Calu3 (cell line): ENCODE measurements around the gene VPS41. TPM values are rescaled to one million over a fixed set of nuclear protein-coding genes. Genes with fewer than 3 reads are reported as not detected.

Source experiments
- BruUV-seq: library from RNA; stranded (reverse); fragments of 400-500 nt; replicated peaks from 2 replicates; lab custom pipeline; 2021; lab: Mats Ljungman, UMichigan
- CTCF ChIA-PET: fragments of 300-600 bp; sonication (Branson Sonifier 250); formaldehyde crosslinking; loops from one replicate; lab custom pipeline; 2022; ENCODE audit warnings: antibody characterized with exemption; lab: Charles Lee
- DNase-seq: peaks from one replicate; pipeline ENCODE4 v3.0.0; 2022
- H3K27ac Mint-ChIP-seq: one replicate; pipeline ENCODE4 v1.8.0; 2022; ENCODE audit warnings: mixed read lengths; ENCODE audit not compliant: unreplicated experiment
- H3K27me3 Mint-ChIP-seq: one replicate; pipeline ENCODE4 v1.8.0; 2022; ENCODE audit warnings: mixed read lengths; ENCODE audit not compliant: unreplicated experiment
- H3K36me3 Mint-ChIP-seq: one replicate; pipeline ENCODE4 v1.8.0; 2022; ENCODE audit warnings: mild to moderate bottlenecking, moderate library complexity, mixed read lengths; ENCODE audit not compliant: insufficient read depth, unreplicated experiment
- H3K4me1 Mint-ChIP-seq: one replicate; pipeline ENCODE4 v1.8.0; 2022; ENCODE audit warnings: mild to moderate bottlenecking, low read depth, mixed read lengths; ENCODE audit not compliant: unreplicated experiment
- H3K4me3 Mint-ChIP-seq: one replicate; pipeline ENCODE4 v1.8.0; 2022; ENCODE audit warnings: mild to moderate bottlenecking, low read depth, moderate library complexity, mixed read lengths; ENCODE audit not compliant: unreplicated experiment
- H3K9me3 Mint-ChIP-seq: one replicate; pipeline ENCODE4 v1.8.0; 2022; ENCODE audit warnings: low read depth, mixed read lengths; ENCODE audit not compliant: unreplicated experiment
- intact Hi-C: fragments of 100-400 bp; cut with micrococcal nuclease; formaldehyde crosslinking; loops from one replicate; pipeline ENCODE4 v1.10.0; 2022; ENCODE audit not compliant: unreplicated experiment
- total RNA-seq: library from RNA; stranded (reverse); gene quantifications from 2 replicates; pipeline ENCODE4 v1.2.3, GENCODE V29; 2022
- TF ChIP-seq, protein P1 (sequence below): fragments of 200-600 bp; IDR thresholded peaks from one replicate; pipeline ENCODE4 v1.8.0; 2022; ENCODE audit warnings: antibody characterized with exemption; ENCODE audit not compliant: unreplicated experiment

The VPS41 gene
- total RNA-seq, 1 experiment from 2014 or later, result 292 TPM

DNA sequence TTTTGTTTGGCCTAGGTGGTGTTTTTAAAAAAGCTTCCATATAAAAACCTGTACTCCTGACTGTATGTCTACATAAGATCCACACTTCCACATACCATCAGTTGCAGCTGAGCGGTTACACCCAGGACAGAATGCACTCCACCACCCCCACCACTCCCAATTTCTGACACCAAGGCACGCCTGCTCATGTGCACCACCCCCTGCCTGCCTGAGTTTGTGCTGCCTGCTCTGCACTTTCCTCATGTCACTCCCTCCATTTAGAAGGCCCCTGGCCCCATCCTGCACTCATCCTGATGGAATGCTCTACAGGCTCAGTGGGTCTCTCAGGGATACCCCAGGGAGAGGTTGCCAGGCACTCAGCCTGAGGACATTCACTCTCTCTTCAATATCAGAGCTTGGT, 6.5 kb downstream of the VPS41 start:
- intact Hi-C loops, result no loop called here
- Mint-ChIP-seq H3K4me1 (peaks cover 62% of the 10 kb centered on the region), H3K36me3 (peaks cover 11% of the 10 kb centered on the region), H3K9me3 (no peaks in the 10 kb centered on the region), H3K27me3 (no peaks in the 10 kb centered on the region), H3K27ac (peak overlapping the region; percentile 37), H3K4me3 (no peak overlapping the region)
- DNase-seq, result no peak
- BruUV-seq, result no TSS peak
- CTCF ChIA-PET, result interaction anchor here (1.2 to 1.3 kb wide), 2 partner anchors 19 to 74 kb away, joined by 3 to 4 read pairs; no protein-coding TSS in a partner anchor
- TF ChIP-seq, protein P1, sequence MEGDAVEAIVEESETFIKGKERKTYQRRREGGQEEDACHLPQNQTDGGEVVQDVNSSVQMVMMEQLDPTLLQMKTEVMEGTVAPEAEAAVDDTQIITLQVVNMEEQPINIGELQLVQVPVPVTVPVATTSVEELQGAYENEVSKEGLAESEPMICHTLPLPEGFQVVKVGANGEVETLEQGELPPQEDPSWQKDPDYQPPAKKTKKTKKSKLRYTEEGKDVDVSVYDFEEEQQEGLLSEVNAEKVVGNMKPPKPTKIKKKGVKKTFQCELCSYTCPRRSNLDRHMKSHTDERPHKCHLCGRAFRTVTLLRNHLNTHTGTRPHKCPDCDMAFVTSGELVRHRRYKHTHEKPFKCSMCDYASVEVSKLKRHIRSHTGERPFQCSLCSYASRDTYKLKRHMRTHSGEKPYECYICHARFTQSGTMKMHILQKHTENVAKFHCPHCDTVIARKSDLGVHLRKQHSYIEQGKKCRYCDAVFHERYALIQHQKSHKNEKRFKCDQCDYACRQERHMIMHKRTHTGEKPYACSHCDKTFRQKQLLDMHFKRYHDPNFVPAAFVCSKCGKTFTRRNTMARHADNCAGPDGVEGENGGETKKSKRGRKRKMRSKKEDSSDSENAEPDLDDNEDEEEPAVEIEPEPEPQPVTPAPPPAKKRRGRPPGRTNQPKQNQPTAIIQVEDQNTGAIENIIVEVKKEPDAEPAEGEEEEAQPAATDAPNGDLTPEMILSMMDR, result no peak

DNA sequence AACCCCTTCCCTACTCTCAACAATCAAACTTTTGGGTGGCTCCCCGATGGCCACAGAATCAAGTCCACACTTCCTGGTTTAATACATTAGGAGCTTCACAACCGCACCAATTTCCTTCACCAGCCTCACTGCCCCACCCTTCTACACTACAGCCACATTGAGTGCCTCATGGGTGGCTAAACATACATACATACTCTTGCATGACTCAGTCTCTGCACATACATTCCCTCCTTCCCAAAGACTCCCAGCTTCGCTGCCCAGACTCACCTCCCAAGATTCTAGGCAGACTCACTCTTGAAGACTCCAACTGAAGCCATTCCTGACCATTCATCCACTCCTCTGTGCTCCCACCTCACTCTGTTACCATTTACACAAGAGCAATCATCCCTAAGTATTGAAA, 15.9 kb downstream of the VPS41 start:
- H3K4me1 Mint-ChIP-seq, result peaks cover 18% of the 10 kb centered on the region
- H3K36me3 Mint-ChIP-seq, result peaks cover 27% of the 10 kb centered on the region
- H3K9me3 Mint-ChIP-seq, result peaks cover 3% of the 10 kb centered on the region
- DNase-seq, result peak; percentile 35
- intact Hi-C loops, result no loop called here
- H3K4me3 Mint-ChIP-seq, result no peak overlapping the region
- TF ChIP-seq, protein P1, result no peak
- no peaks in the 10 kb centered on the region for H3K27me3 Mint-ChIP-seq
- H3K27ac Mint-ChIP-seq, result peak overlapping the region; percentile 18
- BruUV-seq, result no TSS peak
- CTCF ChIA-PET, result no interaction called here

DNA sequence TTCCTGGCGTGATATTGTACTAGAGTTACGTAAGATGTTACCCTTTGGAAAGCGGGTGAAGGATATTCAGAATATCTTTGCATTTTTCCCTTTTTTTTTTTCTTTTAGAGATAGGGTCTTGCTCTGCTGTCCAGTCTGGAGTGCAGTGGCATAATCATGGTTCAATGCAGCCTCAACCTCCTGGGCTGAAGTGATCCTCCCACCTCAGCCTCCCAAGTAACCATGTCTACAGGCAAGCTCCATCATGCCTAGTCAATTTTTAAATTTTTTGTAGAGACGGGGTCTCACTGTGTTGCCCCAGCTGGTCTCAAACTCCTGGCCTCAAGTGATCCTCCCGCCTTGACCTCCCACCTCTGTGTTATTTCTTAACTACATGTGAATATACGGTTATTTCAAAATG, 18.4 kb downstream of the VPS41 start:
- no peaks in the 10 kb centered on the region for H3K27me3 Mint-ChIP-seq
- CTCF ChIA-PET, result no interaction called here
- peaks cover 6% of the 10 kb centered on the region for H3K9me3 Mint-ChIP-seq
- no peak overlapping the region for H3K4me3 Mint-ChIP-seq
- TF ChIP-seq, protein P1, result no peak
- H3K36me3 Mint-ChIP-seq, result peaks cover 13% of the 10 kb centered on the region
- no peak for DNase-seq
- BruUV-seq, result no TSS peak
- intact Hi-C loops, result no loop called here
- no peak overlapping the region for H3K27ac Mint-ChIP-seq
- H3K4me1 Mint-ChIP-seq, result peaks cover 43% of the 10 kb centered on the region

DNA sequence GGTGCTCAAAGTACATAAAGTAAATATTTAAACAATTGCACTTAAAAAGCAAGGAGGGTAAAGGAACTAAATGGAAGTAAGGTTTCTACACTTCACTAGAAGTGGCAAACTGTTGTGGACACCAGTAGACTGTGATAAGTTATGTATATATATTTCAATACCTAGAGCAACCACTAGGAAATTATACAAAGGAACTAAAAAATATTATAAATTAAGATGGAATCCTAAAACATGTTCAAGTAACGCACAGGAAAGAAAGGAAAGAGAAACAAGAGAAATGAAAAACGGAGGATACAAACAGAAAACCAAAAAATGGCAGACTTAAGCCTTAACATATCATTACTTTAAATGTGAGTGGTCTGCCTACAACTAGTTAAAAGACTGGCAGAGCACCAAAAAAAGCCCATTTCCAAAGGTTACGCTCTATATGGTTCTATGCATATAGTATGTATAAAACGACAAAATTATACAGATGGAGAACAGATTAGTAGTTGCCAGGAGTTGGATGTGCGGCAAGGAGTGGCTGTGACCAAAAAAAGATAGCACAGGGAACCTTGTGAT, 19.0 kb downstream of the VPS41 start:
- intact Hi-C loops, result no loop called here
- Mint-ChIP-seq H3K9me3 (peaks cover 8% of the 10 kb centered on the region), H3K27me3 (no peaks in the 10 kb centered on the region), H3K4me1 (peaks cover 49% of the 10 kb centered on the region), H3K27ac (no peak overlapping the region), H3K36me3 (peaks cover 8% of the 10 kb centered on the region), H3K4me3 (no peak overlapping the region)
- CTCF ChIA-PET, result no interaction called here
- TF ChIP-seq, protein P1, result peak; percentile 12
- no peak for DNase-seq
- BruUV-seq, result no TSS peak
